T-helper 1 cell (primary cell): ENCODE data around the gene PRKG1.

Experiments used
- DNase-seq, 5 donors: peaks; one replicate each; pipeline ENCODE4 v3.0.0-alpha.2; 2012 to 2020

PRKG1 gene

DNA sequence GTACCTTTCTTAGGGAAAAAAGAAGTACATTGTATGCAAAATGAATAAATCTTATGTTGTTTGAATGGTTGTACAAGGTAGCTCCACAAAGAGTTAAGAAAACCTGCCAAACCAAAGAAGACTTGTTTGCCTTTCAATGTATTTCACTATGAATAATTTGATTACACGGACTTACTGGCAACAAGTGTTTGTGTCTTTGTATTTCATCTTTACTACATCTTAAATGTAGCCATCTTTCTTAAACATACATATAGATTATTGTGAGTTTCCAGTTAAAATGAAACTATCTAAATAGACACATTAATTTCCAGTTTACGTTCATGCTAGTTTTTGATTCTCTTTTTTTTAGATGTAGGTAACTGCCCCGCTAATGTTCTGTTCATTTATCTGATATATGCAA, 2.8 kb downstream of the PRKG1 start:
- no peak for DNase-seq

DNA sequence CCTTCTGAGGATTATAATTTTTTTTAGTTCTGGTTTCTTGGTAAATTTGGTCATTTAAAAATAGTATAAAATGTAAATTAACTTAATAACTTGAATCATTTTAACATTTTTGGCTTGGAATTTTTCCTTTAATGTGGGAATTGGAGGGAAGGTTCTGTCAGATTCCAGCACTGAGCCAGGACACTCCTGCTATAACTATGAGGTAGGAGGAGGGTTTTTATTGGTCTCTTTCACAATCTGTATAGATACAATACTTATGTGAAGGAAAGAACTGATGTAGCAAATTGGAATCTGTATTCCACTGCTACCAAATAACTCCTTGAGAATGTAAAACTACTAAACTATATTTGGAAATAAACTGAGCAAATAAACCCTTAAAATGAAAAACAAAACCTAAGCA, 3.2 kb downstream of the PRKG1 start:
- no peak for DNase-seq

DNA sequence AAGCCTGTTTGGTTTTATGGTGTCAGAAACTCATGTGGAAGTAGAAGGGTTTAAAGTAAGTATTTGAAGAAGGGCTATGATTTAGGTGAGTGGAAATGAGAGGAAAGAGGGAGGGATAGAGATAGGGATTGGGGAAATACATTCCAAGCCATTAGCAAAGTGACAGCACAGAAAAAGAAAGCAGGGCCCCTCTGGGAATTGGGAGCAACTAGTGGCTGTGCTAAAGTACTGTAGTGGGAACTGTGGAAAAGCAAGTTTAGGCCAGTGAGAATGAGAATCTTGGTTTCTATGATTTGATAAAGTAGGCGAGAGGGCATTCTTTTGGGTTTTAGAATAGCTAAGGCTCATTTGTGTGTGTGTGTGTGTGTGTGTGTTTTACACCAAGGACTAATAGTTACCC, 5.0 kb downstream of the PRKG1 start:
- DNase-seq, result no peak

DNA sequence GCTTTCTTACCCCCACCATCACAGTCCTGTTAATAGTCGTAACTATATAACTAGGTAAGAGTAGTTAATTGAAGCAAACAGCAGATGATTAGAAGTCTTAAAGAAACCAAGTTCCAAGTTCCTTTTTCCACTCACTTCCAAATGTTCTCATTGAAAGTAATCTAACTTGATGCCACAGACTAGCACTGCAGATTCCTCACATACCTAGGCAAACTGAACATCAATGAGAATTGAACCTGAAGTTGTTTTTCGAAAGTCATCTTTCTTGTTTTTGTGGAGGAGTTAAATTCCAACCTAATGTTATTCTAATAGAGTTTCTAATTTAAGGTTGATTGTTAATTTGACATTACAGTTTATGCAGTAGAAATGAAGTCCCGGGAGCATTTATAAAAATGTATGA, 5.5 kb downstream of the PRKG1 start:
- no peak for DNase-seq

DNA sequence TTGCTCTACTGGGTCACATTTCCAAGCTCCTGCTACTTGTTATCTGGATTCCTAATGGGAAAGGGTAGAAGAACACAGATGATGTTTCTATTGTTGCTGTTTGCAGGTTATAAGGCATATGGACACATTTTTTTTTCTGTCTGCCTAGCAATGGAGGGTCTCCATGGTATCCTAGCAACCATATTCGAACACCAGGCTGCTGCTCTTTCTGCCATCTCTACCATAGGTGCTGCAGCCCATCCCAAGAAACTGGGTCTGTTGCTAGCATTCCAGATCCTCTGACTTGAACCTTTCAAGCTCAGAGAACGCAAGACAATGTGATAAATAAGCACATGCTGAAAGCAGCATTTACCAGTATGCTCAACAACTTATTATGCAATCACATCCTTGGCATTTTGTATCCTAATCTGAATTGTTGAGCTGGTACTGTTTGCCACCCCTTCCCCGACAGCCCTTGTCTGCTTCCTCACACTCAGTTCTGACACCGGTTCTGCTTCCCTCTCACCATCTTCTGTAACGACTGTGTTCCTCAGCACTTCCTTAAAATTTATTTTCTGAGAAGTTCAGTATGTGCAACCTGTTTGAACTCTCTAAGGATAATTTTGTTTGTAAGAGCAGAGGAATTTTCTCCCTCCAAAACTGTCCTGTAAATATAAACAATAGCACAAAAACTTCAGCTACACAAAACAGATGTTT, 6.2 kb downstream of the PRKG1 start:
- no peak for DNase-seq

DNA sequence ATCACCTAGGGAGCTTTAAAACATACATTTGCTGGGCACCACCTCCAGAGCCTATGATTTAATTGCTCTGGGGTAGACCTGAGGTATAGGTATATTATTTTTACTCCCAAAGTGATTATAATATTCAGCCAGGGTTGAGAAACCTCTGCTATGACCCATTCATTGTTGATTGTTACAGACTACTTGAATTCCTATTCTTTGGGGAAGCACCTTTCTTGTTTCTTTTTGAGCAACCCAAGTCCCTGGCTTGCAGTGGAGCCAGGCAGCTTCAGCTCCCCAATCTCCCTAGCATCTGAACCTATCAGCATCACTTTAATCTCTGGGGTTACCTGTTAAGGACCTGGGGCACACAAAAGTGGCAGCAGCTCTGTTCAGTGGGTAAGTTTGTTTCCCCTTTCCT, 8.6 kb downstream of the PRKG1 start:
- DNase-seq, result no peak

DNA sequence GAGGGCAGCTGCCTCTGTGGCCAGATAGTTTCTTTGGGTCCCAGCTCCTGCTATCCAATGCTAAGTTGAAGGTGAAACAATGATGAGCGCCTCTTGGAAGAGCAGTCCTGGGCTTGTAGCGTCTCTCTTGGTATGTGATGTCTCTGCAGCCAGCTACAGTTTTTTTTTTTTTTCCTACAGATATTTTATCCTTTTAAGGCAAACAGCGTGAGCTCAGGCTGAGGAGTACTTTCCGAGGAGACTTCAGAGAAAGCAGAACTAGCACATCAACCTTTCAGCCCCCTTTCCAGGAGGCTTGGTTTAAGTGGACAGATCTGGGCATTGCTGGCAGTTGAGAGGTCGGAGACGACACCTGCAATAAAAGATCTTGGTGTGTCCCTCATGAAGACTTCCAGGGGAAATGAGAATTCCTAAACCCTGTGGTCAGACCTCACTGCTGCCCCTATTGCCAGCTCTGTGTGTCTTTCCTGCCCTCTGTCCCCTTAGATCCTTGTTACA, 9.1 kb downstream of the PRKG1 start:
- no peak for DNase-seq

DNA sequence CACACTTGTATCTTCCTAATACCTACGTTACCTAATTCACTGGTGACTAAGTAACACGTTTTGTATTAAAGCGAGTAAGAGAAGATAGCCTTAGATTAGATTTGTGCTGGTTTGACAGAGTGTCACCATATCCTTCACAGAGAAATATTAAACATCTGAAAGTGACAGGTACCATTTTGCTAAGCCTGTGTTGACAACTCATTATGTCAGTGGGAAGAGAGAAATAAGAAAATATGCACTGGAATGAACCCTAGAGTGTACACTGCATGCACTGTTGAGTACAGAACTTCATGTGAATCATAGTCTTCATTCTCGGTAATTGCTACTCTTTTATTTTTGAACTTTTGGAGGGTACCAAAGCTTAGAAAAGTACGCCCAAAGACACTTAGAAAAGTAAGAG, 10.9 kb downstream of the PRKG1 start:
- DNase-seq, result no peak

DNA sequence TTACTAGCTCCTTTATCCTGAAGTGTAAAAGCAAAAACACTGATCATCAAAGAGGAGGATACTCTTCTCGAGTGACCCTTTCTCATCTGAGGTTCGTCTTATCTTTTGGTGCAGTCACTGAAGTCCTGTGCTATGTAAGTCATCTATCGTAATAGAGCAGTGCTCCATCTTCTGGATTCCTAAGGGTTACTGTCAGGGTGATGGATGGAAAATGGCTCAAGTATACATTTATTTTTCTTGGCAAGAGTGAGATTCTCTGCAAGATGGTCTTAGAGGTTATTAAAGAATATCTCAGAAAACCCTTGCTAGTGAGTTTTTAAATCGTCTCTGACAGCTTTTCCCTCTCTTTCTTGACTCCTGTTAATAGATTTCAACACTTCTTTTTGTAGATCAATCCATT, 12.4 kb downstream of the PRKG1 start:
- DNase-seq, result no peak

DNA sequence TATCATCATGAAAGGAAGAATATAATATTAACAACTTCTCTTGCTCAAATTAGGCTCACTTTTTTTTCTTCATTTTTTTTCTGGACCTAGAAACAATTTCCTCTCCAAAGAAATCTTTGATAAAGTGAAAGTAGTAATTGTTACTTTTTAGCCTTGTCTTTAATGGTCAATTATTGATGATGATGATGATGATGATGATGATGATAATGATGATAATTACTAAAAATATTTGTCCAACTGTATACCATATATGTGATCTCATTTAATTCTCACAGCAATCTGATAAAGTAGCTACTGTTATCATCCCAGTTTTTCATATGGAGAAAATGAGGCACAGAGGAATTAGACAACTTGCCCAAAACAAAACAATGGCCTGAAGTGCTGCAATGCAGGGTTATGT, 12.8 kb downstream of the PRKG1 start:
- DNase-seq, result no peak

DNA sequence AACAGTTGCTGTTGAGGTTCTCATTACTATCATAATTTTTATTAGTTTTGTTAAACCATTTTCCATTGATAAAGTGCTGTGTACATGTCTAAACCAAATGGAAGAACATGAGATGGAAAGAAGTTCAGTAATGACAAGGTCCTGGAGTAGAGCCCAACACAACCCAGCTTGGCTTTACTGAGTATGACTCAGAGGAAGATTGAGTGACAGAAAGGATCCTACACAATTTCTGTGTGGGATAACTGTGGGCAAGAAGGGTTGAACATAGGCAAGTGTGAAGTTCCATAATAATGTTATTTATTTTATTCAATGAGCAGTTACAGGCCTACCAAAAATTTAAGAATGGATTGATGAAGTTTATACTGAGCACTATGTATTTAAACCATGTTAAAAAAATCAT, 15.9 kb downstream of the PRKG1 start:
- no peak for DNase-seq

DNA sequence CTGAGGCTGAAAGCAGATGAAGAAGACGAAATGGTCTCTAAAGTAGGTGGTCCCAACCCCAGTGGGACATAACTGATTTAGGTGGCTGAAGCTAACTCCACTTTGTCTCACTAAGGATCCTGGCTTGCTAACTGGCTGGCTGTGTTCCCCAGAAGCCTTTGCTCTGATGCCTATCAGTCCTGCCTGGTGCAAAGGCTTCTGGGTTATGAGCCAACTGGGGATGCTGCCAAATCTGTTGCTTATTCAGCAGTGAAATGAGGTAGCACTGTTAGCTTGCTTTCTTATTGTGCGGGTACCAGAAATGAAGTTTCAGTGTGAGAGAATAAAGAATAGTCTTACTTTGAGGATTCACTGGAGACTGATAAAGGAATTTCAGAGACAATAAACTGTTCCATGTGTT, 18.1 kb downstream of the PRKG1 start:
- no peak for DNase-seq

DNA sequence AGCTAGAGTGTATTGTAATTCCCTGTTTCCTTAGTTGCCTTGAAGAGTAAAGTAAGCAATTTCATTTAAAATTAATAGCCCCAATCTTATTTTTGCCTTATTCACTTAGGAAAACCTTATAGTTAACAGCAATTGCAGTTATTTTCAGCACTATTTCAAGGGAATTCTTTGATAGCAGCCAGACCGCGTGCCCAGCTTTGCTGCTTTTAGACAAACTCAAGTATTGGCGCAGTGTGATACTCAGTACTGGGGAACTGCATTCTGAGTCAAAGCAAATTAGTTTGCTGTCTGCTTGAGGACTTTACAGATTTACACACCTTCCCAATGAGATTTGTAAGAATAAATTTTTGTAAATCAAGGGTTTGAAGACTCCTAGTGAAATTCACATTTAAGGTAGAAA, 21.2 kb downstream of the PRKG1 start:
- DNase-seq, result no peak

DNA sequence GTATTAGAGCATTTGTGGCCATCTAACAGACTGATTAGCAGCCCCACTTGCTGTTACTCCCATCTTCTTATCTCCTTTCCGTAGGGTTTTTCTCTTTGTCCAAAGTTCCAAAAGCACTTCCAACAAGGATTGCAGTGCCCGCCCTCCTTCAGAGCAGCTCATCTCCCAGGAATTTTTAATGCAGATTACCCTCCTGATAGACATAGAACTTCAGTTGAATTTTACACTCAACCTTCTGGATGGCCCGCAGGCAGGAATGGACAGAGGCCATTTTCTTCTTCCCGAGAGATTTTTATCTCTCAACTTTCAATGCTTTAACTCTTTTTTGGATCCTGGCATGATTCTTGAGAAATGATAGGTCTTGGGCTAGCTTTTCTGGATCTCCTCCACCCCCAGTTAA, 23.3 kb downstream of the PRKG1 start:
- DNase-seq, result no peak

DNA sequence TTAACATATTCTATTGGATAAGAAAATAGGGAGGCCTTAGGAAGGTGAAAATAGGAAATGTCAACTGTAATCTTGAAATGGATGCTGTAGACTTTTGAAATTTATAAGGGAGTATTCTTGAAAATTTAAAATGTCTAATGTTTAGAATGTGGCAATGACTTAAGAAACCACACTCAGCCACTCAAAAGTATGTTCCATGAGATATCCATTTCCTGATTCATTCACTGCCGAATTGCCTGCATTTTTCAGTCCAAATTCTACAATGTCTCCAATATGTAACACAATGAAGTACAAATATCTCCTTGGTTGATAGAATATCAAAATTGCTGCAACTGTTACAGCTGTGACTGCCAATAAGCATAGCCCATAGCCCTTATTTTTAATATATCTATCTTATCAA, 25.9 kb downstream of the PRKG1 start:
- DNase-seq, result no peak

DNA sequence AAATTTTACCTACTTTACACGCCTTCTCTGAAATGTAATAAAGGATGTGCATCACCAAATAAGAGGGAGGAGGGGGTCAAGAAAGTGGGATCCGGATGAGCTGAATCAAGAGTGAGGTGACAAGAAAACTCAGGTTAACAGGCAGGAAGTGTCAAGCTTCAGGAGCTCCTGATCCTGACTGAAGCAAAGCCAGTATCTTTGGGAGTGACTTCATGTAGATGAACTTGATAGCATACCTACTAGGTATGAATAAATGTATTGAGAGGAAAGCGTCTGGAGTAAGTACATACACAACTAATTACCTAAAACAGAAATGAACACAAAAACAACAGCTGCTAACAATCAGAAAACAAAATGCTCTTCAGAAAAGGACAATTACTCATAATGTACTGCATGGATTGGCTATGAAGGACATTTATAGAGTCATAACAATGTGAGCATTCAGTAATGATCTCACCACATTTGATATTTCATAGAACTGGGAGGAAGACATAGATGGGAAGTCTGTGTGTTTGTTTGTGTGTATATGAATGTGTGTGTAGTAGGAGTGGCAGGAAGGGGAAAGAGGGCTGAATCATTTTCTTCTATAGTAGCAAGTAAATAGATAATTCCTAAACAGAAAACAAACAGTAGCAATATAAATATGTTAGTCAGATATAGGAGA, 29.4 kb downstream of the PRKG1 start:
- DNase-seq, result no peak

DNA sequence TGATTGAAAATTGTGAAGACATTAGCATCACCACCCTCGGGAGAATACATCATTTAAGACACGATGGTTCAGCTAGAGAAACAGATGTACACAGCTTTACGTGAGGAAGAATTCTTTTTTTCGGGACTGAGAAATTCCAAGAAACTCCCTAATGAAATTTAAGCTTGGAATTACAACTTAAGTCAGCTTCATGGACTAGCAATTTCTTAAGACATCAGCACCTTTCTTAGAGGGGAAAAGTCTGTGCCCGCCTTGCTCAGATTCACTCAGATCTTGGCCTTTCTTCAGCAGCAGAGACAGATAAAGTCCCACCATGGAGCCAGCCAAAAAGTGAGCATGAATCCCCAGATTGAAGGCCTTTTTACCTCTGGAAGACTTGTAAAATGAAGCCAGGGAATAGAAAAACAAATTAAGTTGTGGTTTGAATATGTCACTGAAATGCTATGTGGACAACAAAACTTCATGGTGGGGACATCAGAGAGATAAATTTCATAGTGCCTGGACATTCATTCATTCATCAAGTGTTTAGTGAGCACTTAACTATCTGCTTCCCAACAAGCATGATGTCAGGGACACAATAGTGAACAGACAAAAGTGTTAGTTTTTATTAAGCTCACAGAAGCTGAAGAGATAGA, 32.1 kb downstream of the PRKG1 start:
- no peak for DNase-seq

DNA sequence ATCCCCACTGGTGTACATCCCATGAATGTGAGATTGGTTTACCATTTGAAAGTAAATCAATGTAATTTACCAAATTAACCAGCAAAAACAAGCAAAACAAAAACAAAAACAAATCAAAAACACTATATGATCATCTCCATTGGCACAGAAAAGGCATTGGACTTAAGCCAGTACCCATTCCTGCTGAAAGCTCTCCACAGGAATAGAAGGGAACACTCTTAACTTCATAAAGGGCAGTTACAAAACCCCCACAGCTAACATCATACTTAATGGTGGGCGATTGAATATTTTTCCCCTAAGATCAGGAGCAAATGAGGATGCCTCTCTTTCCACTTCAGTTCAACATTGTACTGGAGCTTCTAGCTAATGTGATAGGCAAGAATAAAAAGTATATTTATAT, 34.1 kb downstream of the PRKG1 start:
- DNase-seq, result no peak

DNA sequence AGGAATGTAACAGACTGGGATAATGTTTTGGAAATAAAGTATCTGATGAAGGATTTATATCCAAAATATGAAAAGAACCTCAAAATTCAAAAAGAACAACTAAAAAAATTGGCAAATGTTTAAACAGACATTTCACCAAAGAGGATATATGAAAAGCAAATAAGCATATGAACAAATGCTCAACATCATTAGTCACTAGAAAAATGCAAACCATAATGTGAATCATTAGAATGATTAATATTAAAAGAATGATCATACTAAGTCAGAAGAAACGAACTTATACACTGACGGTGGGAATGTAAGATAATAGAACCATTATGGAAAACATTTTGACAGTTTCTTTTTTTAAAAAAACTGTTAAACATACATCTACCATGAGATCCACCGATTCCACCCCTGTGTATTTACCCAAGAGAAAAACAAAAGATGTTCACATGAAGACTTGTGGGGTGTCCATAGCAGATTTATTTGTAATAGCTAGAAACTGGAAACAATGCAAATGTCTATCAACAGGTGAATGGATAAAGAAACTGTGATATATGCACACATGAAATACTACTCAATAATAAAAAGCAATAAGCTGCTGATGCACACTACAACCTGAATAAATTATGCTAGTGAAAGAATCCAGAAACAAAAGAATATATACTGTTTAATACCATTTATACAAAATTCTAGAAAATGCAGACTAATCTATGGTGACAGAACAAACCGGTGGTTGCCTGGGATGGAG, 35.7 kb downstream of the PRKG1 start:
- DNase-seq, result no peak

DNA sequence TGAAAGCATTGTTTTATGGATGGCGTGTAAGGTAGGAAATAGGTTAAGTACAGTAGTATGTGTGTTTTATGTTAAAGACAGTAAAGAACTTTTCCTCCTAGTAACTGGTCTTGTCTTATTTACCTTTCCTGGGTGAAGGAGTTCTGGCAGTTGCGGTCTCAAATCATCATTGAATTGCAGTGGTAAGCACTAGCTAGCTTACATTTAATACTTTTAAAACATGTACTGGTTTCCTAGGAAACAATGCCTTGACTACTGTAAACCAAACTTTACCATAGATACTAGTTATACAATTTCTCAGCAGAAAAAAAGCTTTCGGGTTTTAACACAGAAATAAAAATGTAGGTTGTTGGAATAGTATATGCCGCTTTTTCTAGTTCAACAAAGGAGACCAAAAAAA, 37.7 kb downstream of the PRKG1 start:
- no peak for DNase-seq

DNA sequence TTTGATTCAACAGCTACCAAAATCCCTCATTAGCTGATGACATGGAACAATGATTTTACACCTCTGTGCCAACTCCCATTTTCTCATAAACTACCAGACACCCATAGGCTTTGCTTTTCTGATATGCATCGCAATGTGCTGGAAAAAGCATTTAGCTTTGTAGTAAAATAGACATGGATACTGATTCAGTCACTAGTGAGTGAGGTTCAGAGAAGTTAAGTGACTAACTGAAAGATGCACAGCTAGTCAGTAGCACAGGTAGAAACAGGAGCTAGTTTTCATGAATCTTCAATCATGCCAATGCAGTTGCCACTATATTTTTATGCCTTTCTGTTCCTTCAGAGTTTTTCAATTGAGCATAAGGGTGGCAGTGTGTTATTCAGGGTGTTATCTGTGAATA, 38.7 kb downstream of the PRKG1 start:
- no peak for DNase-seq

DNA sequence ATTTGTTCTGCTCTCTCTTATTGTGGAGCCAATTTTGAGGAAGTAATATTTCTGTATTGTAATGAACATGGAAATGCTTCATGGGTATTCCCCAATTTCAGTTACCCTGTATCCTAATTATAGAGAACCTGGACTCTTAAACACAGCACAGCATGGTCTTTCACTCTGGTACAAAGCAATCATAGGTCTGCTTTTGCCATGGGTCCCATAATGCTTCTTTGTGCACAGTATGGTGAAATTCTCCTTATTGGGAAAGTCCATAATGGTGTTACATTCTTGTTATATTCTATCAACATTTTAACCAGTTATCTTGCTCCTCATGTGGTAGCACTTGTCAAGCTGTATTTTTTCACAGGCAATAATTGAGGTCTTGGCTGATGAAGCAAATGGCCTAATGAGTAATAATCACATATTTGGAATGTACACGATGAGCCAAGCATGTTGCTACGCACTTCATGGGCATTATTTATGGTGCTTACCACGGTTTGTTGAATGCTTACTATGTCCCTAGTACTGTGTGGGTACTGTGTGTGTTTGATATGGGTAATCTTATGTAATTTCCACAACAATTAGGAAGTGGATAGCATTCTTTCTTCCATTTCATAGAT, 42.9 kb downstream of the PRKG1 start:
- no peak for DNase-seq

DNA sequence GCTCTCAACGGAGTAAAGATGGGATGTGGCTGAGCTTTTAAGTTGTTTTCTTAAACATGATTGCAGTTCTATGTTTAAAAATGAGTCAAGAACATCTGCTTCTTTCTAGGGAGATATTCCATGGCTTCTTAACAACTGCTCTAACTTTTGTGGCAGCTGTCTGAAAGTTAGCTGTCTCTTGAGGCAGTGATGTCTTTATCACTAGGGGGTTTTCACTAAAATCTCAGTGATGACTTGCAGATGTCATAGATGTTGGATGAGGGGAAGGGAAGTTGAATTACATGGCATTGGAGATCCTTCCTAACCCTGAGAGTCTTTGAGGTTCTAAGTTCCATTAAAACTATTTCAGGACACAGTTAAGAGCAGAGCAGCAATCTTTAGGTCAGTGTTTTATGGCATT, 43.5 kb downstream of the PRKG1 start:
- no peak for DNase-seq
